GM12878 (cell line): ENCODE results near the gene PRICKLE4. TPM values are rescaled to one million over a fixed set of nuclear protein-coding genes. Genes with fewer than 3 reads are reported as not detected.

Experiments
- ATAC-seq: fragments of 200-7000 bp; cut with Tn5 transposase; 3 replicates; pipeline ENCODE4 v1.9.1; 2020; ENCODE audit warnings: mild to moderate bottlenecking, moderate library complexity
- BruUV-seq: library from RNA; stranded (reverse); fragments of 400-500 nt; replicated peaks from 2 replicates; lab custom pipeline; 2021; lab: Mats Ljungman, UMichigan
- CTCF ChIA-PET: fragments of 300-600 bp; sonication (Branson Sonifier 250); formaldehyde crosslinking; extraction: SDS; loops from one replicate; lab custom pipeline; 2021; ENCODE audit warnings: inconsistent platforms; lab: Yijun Ruan, JAX
- POLR2A ChIA-PET: fragments of 350-600 bp; formaldehyde crosslinking; extraction: SDS; loops from one replicate; lab custom pipeline; 2021; ENCODE audit warnings: inconsistent platforms; lab: Charles Lee
- RAD21 ChIA-PET: fragments of 300-600 bp; sonication (Branson Sonifier 250); formaldehyde crosslinking; loops from one replicate; lab custom pipeline; 2023; ENCODE audit warnings: antibody characterized with exemption; ENCODE audit not compliant: unreplicated experiment; lab: Charles Lee
- SMC1A ChIA-PET: fragments of 300-600 bp; sonication (Branson Sonifier 250); formaldehyde crosslinking; loops from one replicate; lab custom pipeline; 2023; ENCODE audit not compliant: unreplicated experiment, uncharacterized antibody; lab: Charles Lee
- DNase-seq: peaks from one replicate; pipeline ENCODE4 v3.0.0-alpha.2; 2011; ENCODE audit warnings: low read depth, low spot score
- FAIRE-seq: peaks from 3 replicates; lab custom pipeline; 2011; peaks lifted over from hg19 to GRCh38; lab: Jason Lieb, UNC
- H2AFZ ChIP-seq: 2 replicates; pipeline ENCODE4 v1.6.0; 2011; ENCODE audit warnings: low read depth, low read length, control low read depth; ENCODE audit not compliant: control insufficient read depth
- H3K27ac ChIP-seq: 2 replicates; pipeline ENCODE4 v1.5.1; 2011; ENCODE audit warnings: control low read depth; ENCODE audit not compliant: control insufficient read depth, insufficient read depth
- H3K27me3 ChIP-seq, 2 experiments: replicated peaks in 1 of 2; 2 replicates each; pipeline versions ENCODE4 v1.6.0 to v1.6.1; 2011; ENCODE audit warnings: low read length in 1 of 2; ENCODE audit not compliant: control insufficient read depth in 2 of 2, insufficient read depth in 2 of 2
- H3K36me3 ChIP-seq, 2 experiments: 2 replicates each; pipeline ENCODE4 v1.5.1; 2011; ENCODE audit warnings: low read length in 1 of 2; ENCODE audit not compliant: control insufficient read depth in 2 of 2, insufficient read depth in 2 of 2
- H3K4me1 ChIP-seq: 2 replicates; pipeline ENCODE4 v1.6.1; 2011; ENCODE audit warnings: mild to moderate bottlenecking, low read length, moderate library complexity, mixed read lengths; ENCODE audit not compliant: control insufficient read depth, insufficient read depth
- H3K4me2 ChIP-seq: 2 replicates; pipeline ENCODE4 v1.6.0; 2011; ENCODE audit warnings: control low read depth; ENCODE audit not compliant: control insufficient read depth, insufficient read depth
- H3K4me3 ChIP-seq: fragments of 200-600 bp; sonication (generic); 2 replicates; pipeline ENCODE4 v1.5.1; 2016
- H3K79me2 ChIP-seq: 2 replicates; pipeline ENCODE4 v1.6.0; 2011; ENCODE audit warnings: low read length; ENCODE audit not compliant: control insufficient read depth, insufficient read depth
- H3K9ac ChIP-seq: 2 replicates; pipeline ENCODE4 v1.8.0; 2011; ENCODE audit warnings: low read length, control low read depth, mixed read lengths; ENCODE audit not compliant: control insufficient read depth, insufficient read depth
- H3K9me3 ChIP-seq: replicated peaks from 3 replicates; pipeline ENCODE4 v1.5.1; 2011; ENCODE audit warnings: mild to moderate bottlenecking, low read length; ENCODE audit not compliant: control insufficient read depth, insufficient read depth
- H4K20me1 ChIP-seq: 2 replicates; pipeline ENCODE4 v1.6.0; 2011; ENCODE audit not compliant: control insufficient read depth, insufficient read depth
- ATF2 ChIP-seq: IDR thresholded peaks from 2 replicates; pipeline ENCODE4 v1.6.1; 2012; ENCODE audit warnings: low read length, inconsistent platforms
- CTCF ChIP-seq, 3 experiments: IDR thresholded peaks in 2 of 3; conservative IDR thresholded peaks in 1 of 3; 2 replicates each; pipeline ENCODE4 v1.5.1; 2011; ENCODE audit warnings: low read depth in 3 of 3, low read length in 3 of 3, mild to moderate bottlenecking in 3 of 3, control low read depth in 2 of 3, moderate library complexity in 2 of 3, inconsistent platforms in 1 of 3, mixed read lengths in 1 of 3; ENCODE audit not compliant: control insufficient read depth in 2 of 3, insufficient read depth in 1 of 3; ENCODE audit errors: extremely low read depth in 1 of 3
- ETV6 ChIP-seq, 2 experiments: fragments of 450-650 bp in 1 of 2; IDR thresholded peaks in 1 of 2; conservative IDR thresholded peaks in 1 of 2; 2 replicates each; pipeline ENCODE4 v1.6.1; 2014; ENCODE audit warnings: antibody characterized with exemption in 1 of 2, borderline replicate concordance in 1 of 2, low read depth in 1 of 2, mild to moderate bottlenecking in 1 of 2, moderate library complexity in 1 of 2
- IKZF1 ChIP-seq: fragments of 450-650 bp; conservative IDR thresholded peaks from 2 replicates; pipeline ENCODE4 v1.6.1; 2017; ENCODE audit warnings: antibody characterized with exemption, mild to moderate bottlenecking
- NFIC ChIP-seq: IDR thresholded peaks from 2 replicates; pipeline ENCODE4 v1.6.1; 2012; ENCODE audit warnings: low read depth, mild to moderate bottlenecking, inconsistent platforms, low read length, moderate library complexity
- NKRF ChIP-seq: fragments of 450-650 bp; conservative IDR thresholded peaks from 2 replicates; pipeline ENCODE4 v1.6.1; 2017; ENCODE audit warnings: mild to moderate bottlenecking, moderate library complexity
- SMARCA5 ChIP-seq: fragments of 450-650 bp; IDR thresholded peaks from 2 replicates; pipeline ENCODE4 v1.6.1; 2017; ENCODE audit warnings: mild to moderate bottlenecking
- SRF ChIP-seq, 2 experiments: IDR thresholded peaks; 2 replicates each; pipeline ENCODE4 v1.6.1; 2011; ENCODE audit warnings: low read depth in 2 of 2, low read length in 2 of 2, mild to moderate bottlenecking in 1 of 2, moderate library complexity in 1 of 2
- ZBTB40 ChIP-seq: fragments of 450-650 bp; IDR thresholded peaks from 2 replicates; pipeline ENCODE4 v1.6.1; 2016; ENCODE audit warnings: mild to moderate bottlenecking, moderate library complexity, borderline replicate concordance
- WGBS: methylation state at CpG from one replicate; pipeline ENCODE4 v1.1.6; 2016; ENCODE audit warnings: low lambda C conversion rate; ENCODE audit not compliant: insufficient replicate concordance, insufficient coverage; ENCODE audit errors: missing lambda C conversion rate; 5-methylcytosine and 5-hydroxymethylcytosine counted together
- in situ Hi-C: fragments of 300-500 bp; cut with MboI; formaldehyde crosslinking; loops from 9 replicates; pipeline ENCODE4 v1.14.3; 2018; ENCODE audit warnings: mixed read lengths
- intact Hi-C: fragments of 100-400 bp; cut with micrococcal nuclease; formaldehyde crosslinking; loops from one replicate; pipeline ENCODE4 v1.14.2; 2022; ENCODE audit not compliant: unreplicated experiment
- polyA plus RNA-seq, 11 experiments: library from polyadenylated mRNA; depleted of rRNA in 4 of 11; unstranded in 6 of 11; stranded (reverse) in 5 of 11; fragments of >200 nt; fragmentation: Nextera tagmentation in 4 of 11; fragmentation: Illumina TruSeq in 1 of 11; extraction: Ambion mirVana in 4 of 11; extraction: Trizol in 1 of 11; gene quantifications; 1 replicate in 1 of 11; 2 replicates in 10 of 11; pipeline versions ENCODE4 v1.2.1 to v1.2.3, GENCODE V29; 2011 to 2016; ENCODE audit warnings: inconsistent platforms in 2 of 11, missing spikeins in 2 of 11, low read depth in 1 of 11
- total RNA-seq, 4 experiments: library from RNA; depleted of rRNA in 3 of 4; stranded (reverse); fragments of >200 nt in 3 of 4; fragmentation: Illumina TruSeq in 1 of 4; extraction: Trizol in 1 of 4; gene quantifications; 2 replicates each; pipeline versions ENCODE4 v1.2.1 to v1.2.3, GENCODE V29; 2013 to 2021

PRICKLE4 gene
- total and polyA plus RNA-seq, 10 of the 15 experiments (the other 5 are each of a cell fraction or from before 2014, with no cell fraction given) = 0.33 to 0.85 (median 0.35) TPM; not detected in 7

- Histone ChIP-seq H2AFZ (no peak overlapping the region), H3K4me2 (no peak overlapping the region), H3K4me3 (no peak overlapping the region), H3K27ac (no peak overlapping the region), H3K9ac (no peak overlapping the region), H3K36me3 (peaks cover under 1 to 10% of the 10 kb centered on the region in 2 experiments; a peak in 2 of 4 replicates), H3K4me1 (peaks cover 4% of the 10 kb centered on the region), H4K20me1 (no peaks in the 10 kb centered on the region), H3K9me3 (no peaks in the 10 kb centered on the region), H3K79me2 (no peaks in the 10 kb centered on the region), H3K27me3 (no peaks in the 10 kb centered on the region)
- 81% methylated on average over 13 of the region's 13 CpGs for WGBS
- FAIRE-seq = no peak
- SMC1A ChIA-PET = interaction anchor here (0.9 to 1.6 kb wide), 4 partner anchors 71 to 389 kb away, joined by 3 to 4 read pairs (median 4); no protein-coding TSS in a partner anchor
- in situ Hi-C loops (no loop called here), intact Hi-C loops (loop anchor here (5.0 kb wide), 2 partner anchors 68 to 408 kb away; no protein-coding TSS in a partner anchor)
- RAD21 ChIA-PET = interaction anchor here (0.5 to 3.2 kb wide), 8 partner anchors 11 to 173 kb away, joined by 3 to 8 read pairs (median 4); no protein-coding TSS in a partner anchor
- CTCF ChIA-PET = interaction anchor here (0.5 to 4.7 kb wide), 18 partner anchors 9 to 1071 kb away, joined by 3 to 38 read pairs (median 3); partner anchors contain the start of gene TOMM6
- BruUV-seq = no TSS peak
- no peak for DNase-seq
- no peak for ATAC-seq
- TF ChIP-seq ETV6 (conservative IDR thresholded peaks at IDR 0.05 in 1 of 2, IDR thresholded peaks at IDR 0.05 in 1 of 2; ENCODE audit: borderline replicate concordance in 1 of 2, low read depth in 1 of 2) (no peak), ZBTB40 (no peak), IKZF1 (no peak), ATF2 (no peak), NFIC (no peak), CTCF (IDR thresholded peaks at IDR 0.05 in 2 of 3, conservative IDR thresholded peaks at IDR 0.05 in 1 of 3; ENCODE audit: control insufficient read depth in 2 of 3, extremely low read depth in 1 of 3, insufficient read depth in 1 of 3, low read depth in 3 of 3, low read length in 3 of 3) (no peak), NKRF (no peak), SRF (IDR thresholded peaks at IDR 0.05; ENCODE audit: low read depth in 2 of 2, low read length in 2 of 2) (no peak), SMARCA5 (no peak)
- POLR2A ChIA-PET = interaction anchor here (0.6 kb wide), 1 partner anchor 21 kb away, joined by 3 read pairs; no protein-coding TSS in a partner anchor
Measured at GRCh38 chr6:41775293-41775882, 5.2 kb upstream of the PRICKLE4 start.
